PC-3 (cell line): ENCODE measurements around the gene OR5H6. TPM values are rescaled to one million over a fixed set of nuclear protein-coding genes. Genes with fewer than 3 reads are reported as not detected.

ENCODE experiments used
- ATAC-seq: fragments of 200-7000 bp; cut with Tn5 transposase; 2 replicates; pipeline ENCODE4 v1.9.1; 2020; ENCODE audit warnings: mild to moderate bottlenecking, moderate library complexity
- BruUV-seq: library from RNA; stranded (reverse); fragments of 400-500 nt; replicated peaks from 2 replicates; lab custom pipeline; 2021; lab: Mats Ljungman, UMichigan
- CTCF ChIA-PET: fragments of 300-600 bp; sonication (Branson Sonifier 250); formaldehyde crosslinking; loops from one replicate; lab custom pipeline; 2022; ENCODE audit warnings: antibody characterized with exemption; lab: Charles Lee
- POLR2A ChIA-PET: fragments of 300-600 bp; sonication (Branson Sonifier 250); formaldehyde crosslinking; loops from one replicate; lab custom pipeline; 2022; ENCODE audit warnings: antibody characterized with exemption; ENCODE audit not compliant: unreplicated experiment; lab: Charles Lee
- DNase-seq: peaks from one replicate; pipeline ENCODE4 v3.0.0-alpha.2; 2015
- H2AFZ ChIP-seq: fragments of 300-600 bp; sonication (generic); 2 replicates; pipeline ENCODE4 v1.6.0; 2016; ENCODE audit warnings: antibody characterized with exemption, low read length
- H3F3A ChIP-seq: fragments of 300-600 bp; sonication (generic); one replicate; pipeline ENCODE4 v1.6.0; 2017; ENCODE audit warnings: antibody characterized with exemption, low read length, control low read depth, mild to moderate bottlenecking; ENCODE audit not compliant: unreplicated experiment
- H3K27ac ChIP-seq: fragments of 300-600 bp; sonication (generic); 2 replicates; pipeline ENCODE4 v1.5.1; 2016; ENCODE audit warnings: mild to moderate bottlenecking, low read length
- H3K27me3 ChIP-seq: fragments of 300-600 bp; sonication (generic); 2 replicates; pipeline ENCODE4 v1.6.1; 2016; ENCODE audit warnings: low read length, mixed read lengths
- H3K36me3 ChIP-seq: fragments of 300-600 bp; sonication (generic); 2 replicates; pipeline ENCODE4 v1.6.1; 2016; ENCODE audit warnings: low read depth, mixed run types, low read length, mixed read lengths
- H3K4me1 ChIP-seq: fragments of 300-600 bp; sonication (generic); 2 replicates; pipeline ENCODE4 v1.5.1; 2016; ENCODE audit warnings: low read length; ENCODE audit not compliant: insufficient read depth
- H3K4me2 ChIP-seq: fragments of 300-600 bp; sonication (generic); 2 replicates; pipeline ENCODE4 v1.6.0; 2016; ENCODE audit warnings: low read length
- H3K4me3 ChIP-seq: fragments of 300-600 bp; sonication (generic); 2 replicates; pipeline ENCODE4 v1.5.1; 2016; ENCODE audit warnings: mild to moderate bottlenecking, low read length, mixed read lengths
- H3K79me2 ChIP-seq: fragments of 300-600 bp; sonication (generic); 2 replicates; pipeline ENCODE4 v1.6.1; 2017; ENCODE audit warnings: low read length, mixed read lengths
- H3K9ac ChIP-seq: fragments of 300-600 bp; sonication (generic); 2 replicates; pipeline ENCODE4 v1.6.0; 2016; ENCODE audit warnings: mild to moderate bottlenecking, low read length
- H3K9me2 ChIP-seq: fragments of 300-600 bp; sonication (generic); replicated peaks from 2 replicates; pipeline ENCODE4 v1.6.1; 2016; ENCODE audit warnings: mixed run types, low read length, mixed read lengths
- H3K9me3 ChIP-seq: fragments of 300-600 bp; sonication (generic); 2 replicates; pipeline ENCODE4 v1.6.1; 2016; ENCODE audit warnings: low read length, mixed read lengths
- H4K20me1 ChIP-seq: fragments of 300-600 bp; sonication (generic); 2 replicates; pipeline ENCODE4 v1.6.1; 2016; ENCODE audit warnings: low read length, mixed read lengths
- CTCF ChIP-seq: fragments of 300-600 bp; sonication (generic); conservative IDR thresholded peaks from 2 replicates; pipeline ENCODE4 v1.5.1; 2017; ENCODE audit warnings: antibody characterized with exemption, low read depth, mild to moderate bottlenecking, low read length
- EZH2 ChIP-seq: fragments of 300-600 bp; sonication (generic); IDR thresholded peaks from one replicate; pipeline ENCODE4 v1.6.1; 2017; ENCODE audit warnings: antibody characterized with exemption, mild to moderate bottlenecking, low read length; ENCODE audit not compliant: unreplicated experiment
- EZH2phosphoT487 ChIP-seq: fragments of 300-600 bp; sonication (generic); IDR thresholded peaks from 2 replicates; pipeline ENCODE4 v1.6.1; 2018; ENCODE audit warnings: mild to moderate bottlenecking, antibody characterized with exemption, low read length, borderline replicate concordance
- intact Hi-C: fragments of 100-400 bp; cut with micrococcal nuclease; formaldehyde crosslinking; loops from 2 replicates; pipeline ENCODE4 v1.9.0; 2023
- total RNA-seq: library from RNA; depleted of rRNA; stranded (reverse); fragments of >200 nt; gene quantifications from 2 replicates; pipeline ENCODE4 v1.2.3, GENCODE V29; 2014; rRNA removed

The OR5H6 gene
- total RNA-seq, 1 experiment from 2014 or later: not detected

GRCh38 chr3:98291332-98291957, 27.4 kb downstream of the OR5H6 start:
- ChIA-PET POLR2A (no interaction called here), CTCF (no interaction called here)
- intact Hi-C loops: no loop called here
- Histone ChIP-seq H3K4me3 (no peak overlapping the region), H3K79me2 (no peaks in the 10 kb centered on the region), H3K27me3 (peaks cover 6% of the 10 kb centered on the region), H2AFZ (no peak overlapping the region), H3K36me3 (no peaks in the 10 kb centered on the region), H3K9ac (no peak overlapping the region), H3K9me2 (no peaks in the 10 kb centered on the region), H3K4me2 (no peak overlapping the region), H3K4me1 (no peaks in the 10 kb centered on the region), H3K9me3 (no peaks in the 10 kb centered on the region), H3F3A (no peaks in the 10 kb centered on the region), H3K27ac (no peak overlapping the region), H4K20me1 (no peaks in the 10 kb centered on the region)
- BruUV-seq: no TSS peak
- DNase-seq (no peak), ATAC-seq (no peak)
- TF ChIP-seq CTCF (no peak), EZH2 (no peak), EZH2phosphoT487 (no peak)

Other genes with a start within 250 kb of the OR5H6 start
- gene GABRR3, start 228.9 kb upstream of the OR5H6 start, total RNA-seq: not detected in 2 replicates
- gene OR5AC2, start 177.1 kb upstream of the OR5H6 start, total RNA-seq: not detected in 2 replicates
- not detected in 2 replicates for gene OR5H1, start 133.5 kb upstream of the OR5H6 start, total RNA-seq
- gene OR5H14, start 116.8 kb upstream of the OR5H6 start, total RNA-seq: not detected in 2 replicates
- gene OR5H15, start 97.5 kb upstream of the OR5H6 start, total RNA-seq: not detected in 2 replicates
- not detected in 2 replicates for gene OR5H2, start 18.3 kb downstream of the OR5H6 start, total RNA-seq
- not detected in 2 replicates for gene OR5K4, start 89.6 kb downstream of the OR5H6 start, total RNA-seq
- gene OR5K3, start 126.4 kb downstream of the OR5H6 start, total RNA-seq: not detected in 2 replicates
- not detected in 2 replicates for gene OR5K1, start 199.0 kb downstream of the OR5H6 start, total RNA-seq
- gene OR5K2, start 233.4 kb downstream of the OR5H6 start, total RNA-seq: not detected in 2 replicates